Fibroblast of upper back skin (primary cell): ENCODE measurements around the gene FAM72D.
"Not testable (repeated sequence)": the region's sequence is repeated elsewhere in the genome, so short reads cannot be mapped to it uniquely, and the experiment has no call there.

Experiments used
- DNase-seq: peaks from one replicate; pipeline ENCODE4 v3.0.0-alpha.2; 2013

Gene FAM72D

DNA sequence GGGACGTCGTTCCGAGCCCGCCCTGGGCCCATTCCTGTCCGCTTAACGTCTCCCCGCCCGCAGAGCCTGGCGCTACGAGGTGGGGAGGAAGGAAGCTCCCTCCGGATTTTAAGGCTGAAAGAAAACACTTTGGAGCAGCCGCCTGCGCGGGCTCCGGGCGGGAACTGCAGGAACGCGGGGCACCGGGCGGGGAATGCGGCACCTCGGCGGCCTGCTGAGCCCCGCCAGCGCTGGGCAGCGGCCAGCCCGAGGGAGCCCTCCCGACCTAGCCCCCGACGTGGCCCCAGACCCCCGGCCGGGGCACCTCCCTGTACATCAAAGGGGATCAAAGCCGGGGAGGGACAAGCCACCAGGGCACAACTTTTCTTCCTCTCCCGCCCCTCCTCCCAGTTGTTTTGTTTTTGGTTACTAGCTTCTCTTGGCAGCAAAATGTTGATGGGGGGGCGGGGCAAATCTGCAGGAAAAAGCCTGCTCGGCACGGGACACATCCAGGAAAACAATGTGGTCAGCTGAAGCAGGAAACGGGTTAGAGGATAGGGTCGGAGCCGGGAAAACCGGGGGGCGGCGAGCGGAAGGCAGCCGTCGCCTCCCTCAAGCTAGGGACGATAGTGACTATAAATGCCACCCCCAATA is 2.1 kb upstream of the FAM72D start:
- not testable (repeated sequence) for DNase-seq

GRCh38 chr1:145094655-145095211 is 1.0 kb upstream of the FAM72D start:
- not testable (repeated sequence) for DNase-seq

GRCh38 chr1:145101725-145102124 is 6.0 kb downstream of the FAM72D start:
- not testable (repeated sequence) for DNase-seq

GRCh38 chr1:145103294-145103693 is 7.5 kb downstream of the FAM72D start:
- DNase-seq = not testable (repeated sequence)

DNA sequence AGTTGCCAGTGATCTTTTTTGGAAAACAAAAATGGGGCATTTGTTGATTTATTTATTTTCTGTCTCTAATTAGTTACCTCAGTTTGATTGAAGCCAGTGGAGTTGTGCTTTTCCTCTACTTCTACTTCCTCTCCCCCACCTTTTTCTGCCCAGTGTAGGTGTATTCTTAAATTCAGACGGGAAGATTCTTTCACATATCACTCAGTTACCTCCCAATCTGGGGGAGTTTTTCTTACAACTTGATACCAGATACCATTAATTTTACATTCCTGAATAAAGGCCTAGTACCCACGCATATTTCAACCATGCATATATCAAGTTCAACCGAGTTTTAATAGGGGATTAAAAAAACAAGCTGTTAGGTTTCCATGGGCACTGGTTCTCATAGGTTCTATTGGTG is 15.9 kb downstream of the FAM72D start:
- DNase-seq = not testable (repeated sequence)

GRCh38 chr1:145112703-145113102 is 16.9 kb downstream of the FAM72D start:
- DNase-seq = not testable (repeated sequence)

DNA sequence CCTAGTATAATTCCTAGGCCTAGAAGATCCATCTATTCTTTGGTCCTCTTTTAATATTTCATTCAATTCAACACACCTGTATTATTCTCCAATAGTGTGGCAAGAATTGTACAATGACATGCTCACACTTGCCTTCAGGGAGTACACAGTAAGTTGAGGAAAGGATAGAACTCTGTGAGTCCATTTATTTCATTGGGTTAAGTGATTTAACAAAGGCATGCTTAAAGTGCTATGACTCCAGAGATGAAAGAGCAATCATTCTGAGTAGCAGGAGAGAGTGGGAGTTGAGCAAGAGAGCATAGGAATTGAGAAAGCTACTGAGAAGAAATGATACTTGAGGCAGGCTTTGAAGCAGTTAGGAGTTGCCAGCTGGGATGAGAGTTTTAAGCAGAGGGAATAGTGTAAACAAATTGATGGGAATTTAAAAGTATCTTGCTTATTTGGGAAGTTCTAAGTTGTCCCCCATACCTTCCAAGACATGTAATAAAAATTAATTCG is 18.8 kb downstream of the FAM72D start:
- DNase-seq = not testable (repeated sequence)

DNA sequence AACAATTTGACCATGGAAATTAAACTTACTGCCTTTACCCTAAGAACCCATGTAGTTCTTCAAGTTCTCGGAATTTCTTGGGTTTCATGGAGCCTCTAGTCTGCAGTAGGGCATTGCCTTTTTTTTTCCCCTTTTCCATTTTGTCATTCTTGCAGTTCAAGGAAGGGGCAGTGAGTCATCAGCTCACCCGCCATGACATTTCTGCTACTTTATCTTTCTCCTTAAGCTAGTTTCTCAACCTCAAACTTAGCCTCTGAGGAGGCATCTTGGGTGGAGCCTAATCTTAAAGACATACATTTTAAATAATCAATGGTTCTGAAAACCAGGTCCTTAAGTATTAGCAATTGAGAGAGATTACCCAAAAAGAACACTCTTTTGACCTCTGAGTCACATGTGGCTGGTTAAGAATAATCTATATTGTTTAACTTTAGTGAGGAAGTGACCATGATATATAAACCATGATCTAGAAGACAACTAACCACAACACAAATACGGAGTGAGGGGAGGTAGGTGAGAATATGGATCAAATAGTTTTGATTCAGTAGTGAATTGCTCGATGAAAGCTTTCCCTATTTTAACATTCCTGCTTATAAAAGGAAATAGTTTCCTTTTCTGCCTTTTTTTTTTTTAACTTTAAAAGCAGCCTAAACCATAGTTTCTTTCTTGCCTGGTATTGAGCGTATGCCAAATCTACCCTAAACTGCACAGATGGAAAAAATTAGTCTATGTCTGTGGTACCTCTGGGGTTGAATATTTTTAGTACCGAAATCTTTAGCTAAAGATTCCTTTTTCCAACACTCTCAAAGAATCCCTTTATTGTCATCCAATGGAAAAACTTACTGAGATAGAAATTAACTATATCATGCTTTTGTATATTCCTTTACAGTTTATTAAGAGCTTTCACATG is 20.1 kb downstream of the FAM72D start:
- not testable (repeated sequence) for DNase-seq

DNA sequence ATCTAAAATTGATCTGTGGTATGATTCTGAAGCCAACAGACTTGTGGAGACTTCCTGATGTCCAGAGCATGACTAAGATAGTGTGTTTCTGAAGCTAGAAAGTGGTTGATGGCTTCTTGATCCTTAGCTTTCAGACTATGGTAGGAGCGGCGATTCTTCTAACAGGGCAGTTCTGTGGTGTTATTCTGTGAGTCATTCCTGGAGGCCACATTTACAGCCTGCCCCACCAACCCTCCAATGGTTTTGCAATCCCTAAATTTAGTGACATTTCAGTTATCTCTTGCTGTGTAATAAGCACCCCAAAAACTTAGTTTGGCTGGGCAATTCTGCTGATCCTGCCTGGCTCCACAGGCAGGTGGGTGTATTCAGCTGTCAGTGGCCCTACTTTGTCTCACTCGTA is 24.1 kb downstream of the FAM72D start:
- DNase-seq = not testable (repeated sequence)

- DNase-seq = not testable (repeated sequence)
These were observed 26.7 kb downstream of the FAM72D start for GRCh38 chr1:145122344-145123061.

- DNase-seq = not testable (repeated sequence)
These were observed 27.3 kb downstream of the FAM72D start for GRCh38 chr1:145123062-145123395.

GRCh38 chr1:145123992-145124641 is 28.3 kb downstream of the FAM72D start:
- DNase-seq = not testable (repeated sequence)

DNA sequence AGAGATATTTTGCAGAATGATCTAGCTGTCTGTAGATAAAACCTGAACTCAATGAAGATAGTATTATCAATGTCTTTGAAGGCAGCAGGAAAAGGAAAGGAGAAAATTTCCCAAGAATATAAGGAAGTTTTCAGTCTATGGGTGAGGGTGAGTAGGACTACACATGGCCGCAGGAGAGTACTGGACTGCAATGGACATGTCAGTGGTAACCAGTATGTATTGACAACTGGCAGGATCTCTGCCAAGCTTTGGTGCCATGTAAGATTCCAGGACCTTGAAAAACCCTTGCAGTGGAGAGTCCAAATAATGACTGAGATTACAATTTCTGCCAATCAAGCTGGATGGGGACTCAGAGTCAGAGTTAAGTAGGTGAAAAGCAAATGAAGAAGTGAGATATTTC is 29.3 kb downstream of the FAM72D start:
- DNase-seq = not testable (repeated sequence)

GRCh38 chr1:145127144-145127543 is 31.4 kb downstream of the FAM72D start:
- not testable (repeated sequence) for DNase-seq

GRCh38 chr1:145128697-145129469 is 33.1 kb downstream of the FAM72D start:
- DNase-seq = peak; percentile 0

GRCh38 chr1:145134476-145134875 is 38.7 kb downstream of the FAM72D start:
- DNase-seq = not testable (repeated sequence)

- DNase-seq = not testable (repeated sequence)
These were observed 44.8 kb downstream of the FAM72D start for GRCh38 chr1:145140549-145140948.

- DNase-seq = not testable (repeated sequence)
These were observed 48.6 kb downstream of the FAM72D start for GRCh38 chr1:145144264-145144913.

DNA sequence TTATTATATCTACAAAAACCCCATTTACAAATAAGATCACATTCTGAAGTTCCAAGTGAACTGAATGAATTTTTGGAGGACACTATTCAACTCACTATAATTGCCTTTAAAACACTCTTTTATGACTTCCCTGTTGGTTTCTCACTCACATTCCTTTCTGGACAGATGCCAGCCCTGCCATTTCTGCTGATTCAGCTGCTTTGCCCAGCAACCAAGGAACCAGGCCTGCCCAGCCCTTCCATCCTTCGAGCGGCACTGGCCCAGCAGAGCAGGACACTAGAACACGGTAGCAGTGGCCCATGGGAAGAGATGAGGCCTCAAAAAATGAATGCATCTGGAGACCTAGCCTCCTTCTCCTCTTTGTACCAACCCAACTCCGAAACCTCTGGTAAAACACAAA is 50.5 kb downstream of the FAM72D start:
- DNase-seq = not testable (repeated sequence)

DNA sequence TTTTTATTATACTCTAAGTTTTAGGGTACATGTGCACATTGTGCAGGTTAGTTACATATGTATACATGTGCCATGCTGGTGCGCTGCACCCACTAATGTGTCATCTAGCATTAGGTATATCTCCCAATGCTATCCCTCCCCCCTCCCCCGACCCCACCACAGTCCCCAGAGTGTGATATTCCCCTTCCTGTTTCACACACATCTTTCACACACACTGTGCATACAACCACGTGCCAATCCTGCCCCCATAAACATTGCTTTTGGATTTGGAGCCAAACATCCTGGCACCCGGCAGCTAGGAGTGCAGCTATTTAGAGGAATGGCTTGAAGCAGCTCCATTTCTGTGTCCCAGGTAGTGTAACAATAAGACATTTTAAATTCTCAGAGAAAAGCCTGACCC is 51.4 kb downstream of the FAM72D start:
- not testable (repeated sequence) for DNase-seq

DNA sequence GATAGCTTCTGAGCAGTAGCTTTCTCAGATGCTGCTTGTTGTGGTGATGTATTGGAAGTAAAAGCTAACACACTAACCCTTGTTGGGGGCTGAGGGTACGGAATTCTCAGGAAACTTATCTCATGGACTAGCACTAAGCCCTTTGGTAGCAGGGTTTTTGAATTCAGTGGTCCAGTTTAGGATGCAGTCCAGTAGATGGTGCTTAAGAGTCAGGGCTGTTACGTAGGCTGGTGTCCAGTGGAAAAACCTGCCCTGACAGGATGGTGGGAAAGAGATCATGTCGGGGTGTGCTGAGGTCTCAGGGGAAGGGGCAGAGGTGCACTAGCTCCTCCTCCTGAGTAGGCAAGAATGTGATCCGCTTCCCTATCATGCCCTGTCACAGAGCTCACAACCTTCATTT is 59.6 kb downstream of the FAM72D start:
- DNase-seq = not testable (repeated sequence)
